LoVo (cell line): ENCODE measurements around the gene YPEL2.

Experiments used
- DNase-seq: peaks from one replicate; pipeline ENCODE4 v3.0.0-alpha.2; 2016; ENCODE audit warnings: low spot score

Gene YPEL2

DNA sequence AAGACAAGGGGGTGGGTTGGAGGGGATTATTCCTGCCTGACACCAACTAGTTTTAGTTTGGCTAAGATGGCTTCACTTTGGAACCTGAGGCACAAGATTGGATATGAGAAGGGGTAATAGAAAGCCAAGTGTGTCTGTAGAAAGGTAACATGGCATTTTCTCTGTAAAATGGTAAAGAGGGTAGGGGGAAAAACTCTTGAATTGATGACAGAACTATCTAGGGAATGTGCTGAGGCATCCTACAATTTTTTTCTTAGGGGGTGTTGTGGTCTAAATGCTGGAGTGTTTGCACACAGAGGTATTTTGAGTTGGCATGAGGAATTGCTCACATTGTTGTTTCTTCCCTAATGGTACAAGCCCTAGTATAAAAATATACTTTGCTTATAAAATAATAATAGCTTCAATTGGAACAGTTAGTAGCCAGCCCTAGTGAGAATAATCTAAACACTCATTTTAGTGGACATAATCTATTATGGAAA, 25.8 kb downstream of the YPEL2 start:
- DNase-seq = no peak

DNA sequence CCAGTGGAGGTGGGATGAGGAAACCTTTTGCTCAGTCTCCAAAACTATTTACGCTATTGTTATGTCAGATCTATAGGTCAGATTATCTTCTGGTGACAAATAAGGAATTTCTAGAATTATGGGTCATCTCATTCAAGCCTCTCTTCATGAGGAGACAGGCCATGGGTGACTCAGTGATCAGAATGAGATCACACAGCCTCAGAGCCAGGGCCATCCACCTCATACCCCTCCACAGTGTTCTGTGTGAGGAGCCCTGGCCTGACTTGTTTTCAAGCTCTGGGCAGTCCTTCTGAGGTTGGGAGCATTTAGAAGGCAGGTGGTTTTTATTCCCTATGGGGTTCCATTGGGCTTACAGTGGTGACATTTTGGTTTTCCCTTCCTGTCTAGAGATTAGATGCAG, 26.5 kb downstream of the YPEL2 start:
- DNase-seq = no peak

DNA sequence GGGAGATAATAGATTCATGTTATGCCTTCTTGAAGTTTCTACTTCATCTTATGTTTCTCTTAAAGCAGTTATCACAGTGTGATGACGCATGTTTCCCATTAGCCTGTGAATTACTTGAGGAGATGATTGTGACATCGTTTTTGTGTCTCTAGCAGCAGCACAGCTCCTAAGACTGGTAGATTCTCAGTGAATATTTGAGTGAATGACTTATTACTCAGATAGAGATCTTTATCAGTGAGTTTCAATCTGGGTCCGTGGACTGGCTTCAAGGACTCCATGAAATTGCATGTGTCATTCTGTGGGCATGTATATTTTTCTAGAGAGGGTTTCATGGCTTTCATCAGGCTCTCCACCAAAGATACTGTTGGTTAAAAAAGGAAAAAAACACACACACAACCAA, 29.9 kb downstream of the YPEL2 start:
- DNase-seq = no peak

DNA sequence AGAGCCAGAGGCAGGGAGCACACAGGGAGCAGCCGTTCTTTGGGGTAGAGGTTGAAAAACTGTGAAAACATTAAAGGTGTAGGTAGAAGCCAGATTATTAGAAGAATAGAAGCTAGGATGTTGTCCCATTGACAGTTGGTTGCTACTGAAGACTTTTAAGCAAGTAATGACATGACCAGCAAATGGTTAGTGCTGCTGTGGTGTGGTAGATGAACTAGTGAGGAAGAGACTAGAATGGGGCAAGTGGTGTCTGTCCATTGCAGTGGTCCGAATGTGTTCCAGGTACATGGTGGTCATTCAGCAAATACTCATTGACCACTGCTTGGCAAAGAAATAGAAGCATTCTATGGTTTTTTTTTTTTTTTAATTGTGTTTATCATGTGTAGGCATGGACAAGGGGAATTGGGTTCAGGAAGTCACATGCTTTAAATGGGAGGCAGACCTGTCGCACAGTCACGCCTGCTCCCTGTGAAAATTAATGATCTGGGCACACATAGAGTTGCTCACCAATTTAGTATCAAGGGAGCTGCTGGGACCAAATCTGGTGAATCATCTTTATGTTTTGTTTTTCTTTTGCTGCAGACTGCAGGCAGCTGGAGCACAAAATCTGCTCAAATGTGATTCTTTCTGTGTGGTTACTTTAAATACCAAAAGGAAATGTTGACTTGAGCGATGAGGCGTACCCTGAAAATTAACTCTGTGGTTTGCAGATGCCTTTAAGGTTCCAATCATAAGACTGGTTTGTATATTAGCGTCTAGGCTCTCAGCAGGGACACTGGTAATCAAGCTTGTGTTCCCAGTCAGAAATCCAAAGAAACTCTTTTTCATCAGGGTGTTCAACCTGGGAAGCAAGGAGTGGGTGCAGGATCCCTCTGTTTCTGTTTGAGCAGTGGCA, 30.7 kb downstream of the YPEL2 start:
- no peak for DNase-seq

DNA sequence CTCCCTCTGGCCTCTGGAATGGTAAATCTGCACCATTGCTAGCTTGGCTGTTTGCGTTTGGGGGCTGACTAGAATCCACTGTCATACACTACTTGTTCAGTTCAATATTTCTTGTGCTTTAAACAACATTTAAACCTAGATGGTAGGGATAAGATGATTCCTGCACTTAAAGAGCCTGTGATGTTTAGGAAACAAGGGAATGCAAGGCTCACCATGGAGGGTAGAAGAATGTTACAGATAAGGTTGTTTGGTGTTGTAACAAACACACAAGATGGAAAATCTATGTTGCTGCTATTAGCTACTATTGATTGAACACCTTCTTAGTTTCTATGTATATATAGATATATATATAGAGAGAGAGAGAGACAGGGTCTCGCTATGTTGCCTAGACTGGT, 31.4 kb downstream of the YPEL2 start:
- no peak for DNase-seq

DNA sequence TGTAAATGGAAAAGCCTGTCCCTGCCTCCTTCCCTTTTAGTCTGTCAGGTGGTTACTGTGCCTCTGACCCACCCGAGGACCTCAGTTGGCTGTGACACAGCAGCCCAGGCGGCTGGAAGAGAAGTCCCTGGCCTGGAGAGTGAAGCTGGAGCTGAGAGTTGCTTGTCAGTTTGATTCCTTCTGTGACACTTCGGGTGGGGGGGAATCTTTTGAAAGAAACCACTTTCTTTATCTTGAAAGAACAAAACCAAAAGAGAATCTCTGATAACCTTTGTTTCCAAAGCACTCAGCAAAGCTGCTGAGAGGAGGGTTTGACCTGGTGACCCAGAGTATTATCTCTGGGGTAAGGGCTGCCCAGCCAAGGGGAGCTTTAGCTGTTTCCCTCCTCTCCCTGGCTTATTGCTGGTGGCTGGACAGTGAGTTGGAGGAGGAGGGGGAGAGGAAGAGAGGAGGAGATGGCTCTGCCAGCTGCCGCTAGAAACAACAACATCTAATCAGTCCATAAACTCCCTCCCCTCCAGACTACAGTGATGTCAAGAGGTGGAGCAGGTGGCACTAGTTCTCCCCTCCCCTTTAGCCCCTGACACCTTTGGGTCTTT, 34.0 kb downstream of the YPEL2 start:
- no peak for DNase-seq

DNA sequence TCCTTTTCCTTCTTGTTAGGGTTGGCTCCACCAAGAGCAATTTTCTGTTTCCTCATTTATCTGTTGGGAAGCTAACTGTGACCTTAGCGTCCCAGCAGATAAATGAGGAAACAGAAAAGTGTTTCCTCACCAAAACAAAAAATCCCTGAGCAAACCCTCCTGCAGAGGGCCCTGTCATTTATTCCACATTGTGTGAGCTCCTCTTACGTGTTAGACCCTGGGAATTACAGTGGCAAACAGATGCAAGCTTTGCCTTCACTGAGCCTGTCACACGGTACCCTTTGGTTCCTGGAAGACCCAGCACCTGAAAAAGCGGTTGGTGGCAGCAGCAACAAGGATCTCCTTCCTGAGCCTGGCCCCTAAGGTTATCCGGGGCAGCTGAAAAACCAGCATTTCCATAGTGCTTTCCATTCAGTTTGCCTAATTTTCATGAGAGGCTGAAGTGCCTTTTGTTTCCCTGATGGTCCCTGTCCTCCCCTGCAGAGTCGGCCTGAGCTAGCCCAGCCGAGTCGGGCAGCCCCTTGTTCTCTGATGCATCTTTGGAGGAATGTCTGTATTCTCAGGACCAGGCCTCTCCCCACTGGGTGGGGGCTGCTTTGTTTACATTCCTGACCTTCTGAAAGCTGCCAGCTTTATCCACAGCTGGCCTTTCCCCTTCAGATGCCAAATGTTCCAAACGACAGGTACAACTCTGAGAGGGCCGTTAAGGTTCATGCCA, 34.7 kb downstream of the YPEL2 start:
- no peak for DNase-seq

DNA sequence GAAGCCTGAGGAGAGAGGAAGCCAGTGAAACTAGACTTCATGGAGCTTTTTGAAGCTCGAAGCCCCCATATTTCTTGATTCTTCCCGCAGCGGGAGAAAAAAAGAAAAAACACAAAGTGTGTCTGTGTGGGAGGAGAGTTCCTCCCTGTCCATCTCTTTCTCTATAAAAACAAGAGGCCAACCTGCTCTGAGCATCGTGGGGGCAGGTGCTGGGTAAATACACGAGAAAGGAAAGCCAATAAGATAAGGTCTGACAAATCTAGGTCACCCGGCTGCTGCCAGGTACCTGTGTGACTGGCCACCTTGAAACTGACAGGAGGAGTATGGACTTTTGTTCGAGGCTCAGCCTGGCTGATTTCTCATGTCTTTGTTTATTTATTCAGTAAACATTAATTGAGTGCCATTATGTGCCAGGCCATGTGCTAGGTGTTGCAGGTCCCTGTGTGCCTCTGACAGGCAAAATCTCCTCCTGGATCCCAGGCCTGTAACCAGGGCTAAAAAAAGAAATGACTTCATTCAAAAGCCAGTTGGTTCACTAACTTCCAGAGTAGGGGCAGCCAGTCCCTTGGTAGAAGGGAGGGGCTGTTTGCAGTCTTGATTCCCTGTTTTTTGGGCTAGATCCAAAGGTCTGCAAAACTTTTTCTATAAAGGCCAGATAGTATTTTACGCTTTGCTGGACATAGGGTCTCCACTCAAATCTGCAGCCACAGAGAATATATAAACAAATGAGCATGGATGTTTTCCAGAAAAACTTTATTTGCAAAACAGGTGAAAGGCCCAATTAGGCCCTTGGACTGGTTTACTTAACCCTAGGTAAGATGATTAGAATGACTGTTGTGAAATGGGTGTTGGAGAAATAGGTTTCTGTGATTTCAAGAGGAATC, 35.6 kb downstream of the YPEL2 start:
- DNase-seq = peak; percentile 42

DNA sequence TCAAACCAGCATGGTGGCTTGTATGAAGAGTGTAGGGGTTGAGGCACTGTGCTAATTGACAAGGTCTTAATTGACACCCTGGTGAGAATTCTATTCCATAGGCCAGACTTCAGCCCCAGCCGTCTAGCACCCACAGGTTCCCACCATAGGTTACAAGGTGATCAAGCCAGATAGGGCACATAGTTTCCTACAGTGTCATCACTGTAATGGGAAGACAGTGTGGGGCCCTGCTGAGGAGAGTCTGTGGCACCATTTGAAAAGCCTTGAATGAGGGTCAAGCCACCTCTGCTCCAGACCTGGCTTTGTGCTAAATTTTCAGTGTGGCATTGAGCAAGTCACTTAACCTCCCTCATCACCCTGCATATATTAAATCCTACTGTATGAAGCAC, 36.2 kb downstream of the YPEL2 start:
- DNase-seq = no peak

DNA sequence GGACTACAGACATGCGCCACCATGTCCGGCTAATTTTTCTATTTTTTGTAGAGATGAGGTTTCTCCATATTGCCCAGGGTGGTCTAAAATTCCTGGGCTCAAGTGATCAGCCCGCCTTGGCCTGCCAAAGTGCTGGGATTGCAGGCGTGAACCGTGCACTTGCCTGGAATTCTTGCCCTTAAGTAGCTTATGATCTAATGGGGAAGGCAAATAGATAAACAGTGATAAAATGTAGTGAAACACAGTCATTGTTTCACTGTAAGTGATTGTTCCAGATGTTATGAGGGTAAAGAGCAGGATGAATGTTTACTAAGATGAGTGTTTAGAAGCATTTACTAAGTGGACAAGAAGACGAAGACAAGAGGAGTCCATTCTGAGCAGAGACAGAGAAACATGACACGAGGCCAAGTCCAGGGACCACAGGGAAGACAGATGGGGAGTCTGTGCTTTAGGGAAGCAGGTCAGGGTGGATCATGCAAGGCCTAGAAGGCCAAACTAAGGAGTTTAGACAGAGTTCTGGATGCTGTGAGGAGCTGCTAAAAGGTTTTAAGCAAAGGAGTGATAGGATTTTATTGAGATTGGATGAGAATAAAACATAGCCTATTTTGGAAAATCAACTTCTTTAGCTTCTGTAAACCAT, 36.9 kb downstream of the YPEL2 start:
- no peak for DNase-seq

DNA sequence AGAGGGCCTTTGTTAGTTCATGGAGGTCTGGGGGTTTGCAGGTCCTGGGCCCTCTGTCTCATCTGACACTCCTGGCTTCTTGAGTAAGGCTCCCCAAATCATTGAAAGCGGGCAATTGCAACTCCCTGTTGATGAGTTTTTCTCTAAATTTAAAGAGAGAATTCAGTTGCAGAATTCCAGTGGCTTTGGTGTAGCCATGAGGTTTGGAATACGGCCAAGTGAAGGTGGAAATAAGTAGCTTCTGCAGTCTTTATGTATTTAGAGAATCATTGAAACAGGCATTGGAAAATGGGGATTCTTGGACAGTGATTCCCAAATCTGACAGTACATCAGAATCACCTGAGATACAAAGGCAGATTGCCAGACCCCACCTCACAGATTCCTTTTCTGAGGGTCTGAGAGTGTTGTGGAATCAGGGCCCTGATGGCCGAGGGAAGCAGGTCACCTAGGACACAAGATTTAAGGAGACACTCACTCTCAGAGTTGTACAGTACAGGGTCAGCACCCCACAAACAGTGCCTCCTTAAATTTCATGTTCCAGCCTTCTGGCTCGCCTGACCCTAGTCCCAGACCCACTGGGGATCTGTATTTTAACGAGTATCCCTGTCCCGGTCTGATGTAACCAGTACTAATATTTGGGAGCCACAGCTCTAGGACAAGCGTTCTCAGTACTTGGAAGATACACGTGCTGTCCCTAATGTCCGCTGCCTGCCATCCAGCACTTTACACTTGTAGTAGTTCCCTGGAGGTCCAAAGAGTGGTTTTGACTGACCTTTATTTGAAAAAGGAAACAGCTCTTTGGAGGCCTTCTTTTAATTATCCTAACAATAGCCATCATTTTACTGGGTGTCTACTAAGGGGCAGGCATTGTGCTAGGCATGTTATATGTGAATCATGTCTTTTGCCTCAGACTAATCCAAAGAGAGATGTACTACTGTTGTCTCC, 37.8 kb downstream of the YPEL2 start:
- DNase-seq = no peak

DNA sequence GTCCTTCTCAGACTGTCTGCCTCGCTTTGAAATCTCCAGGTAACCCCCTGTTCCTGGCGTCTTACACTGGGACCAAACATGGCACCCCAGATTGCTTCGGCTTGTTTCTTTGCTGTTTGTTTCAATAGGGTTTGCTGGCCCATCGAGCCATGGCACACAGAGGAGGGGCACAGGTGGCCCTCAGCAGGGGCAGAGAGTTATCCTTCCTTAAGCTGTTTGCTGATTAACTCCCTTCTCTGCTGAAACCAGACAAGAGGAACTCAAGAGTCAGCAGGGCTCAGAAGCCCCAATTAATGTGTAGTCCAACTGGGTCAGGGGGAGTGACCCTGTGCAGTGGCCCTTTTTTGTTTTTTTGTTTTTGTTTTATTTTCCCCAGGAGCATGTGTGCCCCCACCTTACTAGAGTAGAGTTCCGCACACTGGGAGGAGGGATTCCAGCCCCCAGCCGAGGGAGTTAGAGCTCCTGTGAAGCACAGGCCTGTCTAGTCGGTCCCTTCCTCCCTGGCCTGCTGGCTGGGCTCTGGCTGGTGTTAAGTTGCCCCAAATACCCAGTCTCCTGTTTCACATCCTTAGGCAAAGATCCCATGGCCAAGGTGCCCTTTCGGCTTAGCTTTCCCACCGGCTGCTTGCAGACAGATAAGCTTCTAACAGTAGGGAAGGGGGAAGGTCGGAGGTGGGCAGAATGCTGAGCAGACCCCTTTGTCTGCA, 39.3 kb downstream of the YPEL2 start:
- DNase-seq = no peak

DNA sequence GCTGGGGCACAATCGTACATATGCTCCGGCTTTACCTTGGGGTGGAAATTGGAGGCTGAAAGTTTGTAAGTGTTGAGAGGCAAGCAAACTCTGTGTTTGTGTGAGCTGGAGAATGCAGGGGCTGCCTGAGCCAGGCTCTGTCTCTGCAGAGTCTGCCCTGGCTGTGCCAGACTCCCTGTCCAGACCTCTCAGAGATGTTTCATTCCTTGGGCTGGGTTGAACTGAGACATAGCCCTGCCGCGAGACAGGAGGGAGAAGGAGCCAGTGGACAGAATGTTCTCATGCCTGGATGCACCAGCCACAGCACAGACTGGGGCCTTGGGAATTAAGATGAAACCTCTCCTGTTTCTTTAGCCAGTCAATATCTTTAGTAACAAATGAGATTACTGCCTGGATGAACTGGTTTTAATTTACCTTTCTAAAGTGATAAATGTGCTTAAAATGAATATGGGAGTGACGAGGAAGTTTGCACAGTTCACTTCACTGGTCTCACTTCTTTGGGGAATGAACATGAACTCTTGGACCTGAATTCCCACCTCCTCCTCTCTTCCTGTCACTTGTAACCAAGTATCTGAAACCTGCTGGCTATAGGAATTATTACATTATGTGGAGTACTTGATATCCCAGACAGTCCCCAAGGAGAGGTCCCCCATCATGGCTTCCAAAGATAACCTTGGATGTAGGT, 40.1 kb downstream of the YPEL2 start:
- DNase-seq = no peak

DNA sequence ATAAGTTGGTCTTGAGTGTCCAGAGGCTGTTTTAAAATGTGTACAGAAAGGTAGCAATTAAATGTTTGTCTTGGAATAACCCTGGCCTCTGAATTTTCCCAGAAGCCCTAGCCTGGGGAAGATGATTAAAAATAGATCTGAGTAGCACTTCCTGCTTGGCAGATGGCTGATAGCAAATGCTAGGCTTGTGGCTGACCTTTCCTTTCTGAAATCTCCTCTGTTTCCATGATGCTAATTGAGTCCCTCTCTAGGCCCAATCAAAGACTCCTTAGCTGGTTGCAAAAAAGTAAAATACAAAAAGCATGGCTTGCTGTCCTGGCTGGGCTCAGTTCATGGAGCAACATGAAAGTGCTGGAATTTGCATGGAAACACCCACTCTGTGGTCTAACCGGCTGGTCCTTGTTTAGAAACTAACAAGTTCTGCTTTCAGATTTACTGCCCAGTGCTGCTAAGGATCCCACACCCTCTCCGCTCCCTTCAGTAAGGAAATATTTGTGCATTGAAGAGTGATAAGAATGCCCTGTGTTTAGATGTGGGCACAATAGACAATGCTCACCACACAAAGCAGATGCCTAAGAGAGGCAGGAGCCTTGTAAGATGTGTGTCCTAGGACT, 40.8 kb downstream of the YPEL2 start:
- DNase-seq = no peak

DNA sequence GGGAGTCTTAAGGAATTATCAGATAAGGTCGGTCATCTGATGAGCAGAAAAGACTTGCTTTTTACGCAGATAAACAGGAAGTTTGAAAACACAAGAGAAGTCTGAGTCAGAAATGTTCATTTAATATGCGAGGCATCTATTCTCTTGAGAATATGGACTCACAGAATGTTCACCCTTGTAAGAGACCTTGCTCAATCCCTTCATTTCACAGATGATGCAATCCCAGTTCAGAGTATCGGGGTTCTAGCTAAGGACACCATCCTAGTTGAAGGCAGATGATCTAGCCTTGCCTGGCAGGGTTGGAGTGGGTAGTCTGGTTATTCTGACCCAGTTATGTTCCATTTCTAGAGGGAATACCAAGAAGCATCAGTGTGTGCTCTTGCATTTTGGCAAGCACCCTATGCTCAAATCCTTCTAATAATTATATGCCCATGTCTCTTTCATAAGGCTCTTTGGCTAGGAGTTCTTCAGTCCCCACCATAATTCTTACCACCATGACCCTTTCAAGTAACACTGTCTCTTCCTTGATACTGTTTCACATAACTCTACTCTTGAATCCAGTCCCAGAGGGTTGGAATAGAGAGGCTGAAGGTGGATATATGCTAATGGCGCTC, 42.5 kb downstream of the YPEL2 start:
- DNase-seq = no peak

DNA sequence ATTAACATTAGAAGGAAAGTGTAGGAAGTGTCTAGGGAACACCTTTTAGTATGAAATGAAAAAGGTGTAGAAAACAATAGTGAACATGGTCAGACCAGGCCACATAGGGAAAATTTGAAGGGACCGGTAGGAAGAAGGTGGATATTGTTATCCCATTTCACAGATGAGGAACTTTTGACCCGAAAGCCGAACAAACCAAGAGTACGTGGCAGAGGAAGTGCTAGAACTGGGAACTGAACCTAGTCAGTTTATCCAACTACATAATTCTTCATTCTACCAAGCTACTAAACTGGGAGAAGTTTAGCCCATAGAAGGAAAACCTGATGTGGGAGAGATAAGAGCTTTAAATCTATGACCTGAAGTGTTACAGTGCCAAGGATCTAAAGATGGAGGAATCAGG, 43.2 kb downstream of the YPEL2 start:
- DNase-seq = no peak

DNA sequence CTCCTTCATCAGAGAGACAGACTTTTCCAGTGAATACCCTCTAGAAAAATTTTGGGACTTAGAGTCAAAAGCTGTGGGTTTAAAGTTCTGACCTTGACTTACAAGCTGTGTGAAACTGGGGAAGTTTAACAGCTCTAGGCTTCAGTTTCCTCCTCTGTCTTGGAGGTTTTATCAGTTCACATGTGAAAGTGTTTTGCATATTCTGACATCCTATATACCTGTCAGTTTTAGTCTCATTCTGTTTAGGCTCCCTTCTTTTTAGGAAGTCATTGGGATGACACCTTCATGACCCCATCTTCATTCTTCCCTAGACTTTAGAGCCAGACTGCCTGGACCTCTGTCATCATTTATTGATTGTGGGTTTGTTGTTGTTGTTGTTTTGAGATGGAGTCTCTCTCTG, 44.4 kb downstream of the YPEL2 start:
- DNase-seq = no peak

DNA sequence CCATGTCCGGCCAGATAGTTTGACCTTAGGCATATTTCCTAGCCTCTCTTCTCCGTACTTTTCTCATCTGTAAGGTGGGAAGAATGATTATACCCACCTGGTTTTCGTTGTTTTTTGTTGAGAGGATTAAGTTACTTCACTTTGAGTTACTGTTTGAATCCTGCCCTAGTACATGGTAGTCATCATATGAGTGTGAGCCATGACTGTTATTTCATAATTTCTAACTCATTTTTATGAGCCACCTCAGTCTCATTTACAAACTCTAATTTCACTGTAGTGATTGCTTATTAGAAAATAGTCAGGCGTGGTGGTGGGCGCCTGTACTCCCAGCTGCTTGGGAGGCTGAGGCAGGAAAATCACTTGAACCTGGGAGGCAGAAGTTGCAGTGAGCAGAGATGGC, 45.1 kb downstream of the YPEL2 start:
- no peak for DNase-seq
